Neural cell (in vitro differentiated cells): Measurements from ENCODE around the gene HLA-F. TPM values are rescaled to one million over a fixed set of nuclear protein-coding genes. Genes with fewer than 3 reads are reported as not detected.

Source experiments
- H2AFZ ChIP-seq: fragments of 200-600, 300-800 bp; sonication (generic), shearing (Covaris generic); 2 replicates; pipeline ENCODE4 v1.6.0; 2014; ENCODE audit warnings: low read depth, mild to moderate bottlenecking, antibody characterized with exemption, low read length, moderate library complexity
- H3F3A ChIP-seq: fragments of 200-600 bp; shearing (Covaris generic); 2 replicates; pipeline ENCODE4 v1.6.1; 2016; ENCODE audit warnings: mild to moderate bottlenecking, moderate library complexity, mixed read lengths, antibody characterized with exemption, low read length; ENCODE audit not compliant: insufficient read depth, poor library complexity, severe bottlenecking
- H3K27ac ChIP-seq: fragments of 200-600, 300-800 bp; sonication (generic), shearing (Covaris generic); 2 replicates; pipeline ENCODE4 v1.5.1; 2014; ENCODE audit warnings: mild to moderate bottlenecking, low read length, moderate library complexity
- H3K27me3 ChIP-seq: fragments of 300-800, 200-600 bp; sonication (generic), shearing (Covaris generic); 2 replicates; pipeline ENCODE4 v1.6.0; 2014; ENCODE audit warnings: mild to moderate bottlenecking, low read depth, low read length, moderate library complexity; ENCODE audit not compliant: insufficient read depth
- H3K36me3 ChIP-seq: fragments of 300-800, 200-600 bp; sonication (generic), shearing (Covaris generic); 2 replicates; pipeline ENCODE4 v1.5.1; 2014; ENCODE audit warnings: mild to moderate bottlenecking, antibody characterized with exemption, low read length, moderate library complexity; ENCODE audit not compliant: insufficient read depth
- H3K4me2 ChIP-seq: fragments of 300-800, 200-600 bp; sonication (generic), shearing (Covaris generic); 2 replicates; pipeline ENCODE4 v1.6.0; 2014; ENCODE audit warnings: mild to moderate bottlenecking, low read length
- H3K4me3 ChIP-seq: fragments of 300-800, 200-600 bp; sonication (generic), shearing (Covaris generic); 2 replicates; pipeline ENCODE4 v1.5.1; 2014; ENCODE audit warnings: mild to moderate bottlenecking, low read length, moderate library complexity
- H3K79me2 ChIP-seq: fragments of 200-600 bp; shearing (Covaris generic); replicated peaks from 2 replicates; pipeline ENCODE4 v1.6.0; 2014; ENCODE audit warnings: mild to moderate bottlenecking, low read length, moderate library complexity; ENCODE audit not compliant: insufficient read depth
- H3K9ac ChIP-seq: fragments of 300-800, 200-600 bp; sonication (generic), shearing (Covaris generic); 2 replicates; pipeline ENCODE4 v1.6.1; 2016; ENCODE audit warnings: mild to moderate bottlenecking, low read length, mixed read lengths
- H3K9me2 ChIP-seq: fragments of 200-600 bp; shearing (Covaris generic); 2 replicates; pipeline ENCODE4 v1.6.1; 2016; ENCODE audit warnings: mild to moderate bottlenecking, low read length, mixed read lengths; ENCODE audit not compliant: insufficient read depth
- H3K9me3 ChIP-seq: fragments of 200-600, 300-800 bp; sonication (generic), shearing (Covaris generic); 2 replicates; pipeline ENCODE4 v1.6.1; 2016; ENCODE audit warnings: mild to moderate bottlenecking, mixed run types, low read length, moderate library complexity, mixed read lengths
- H4K20me1 ChIP-seq: fragments of 200-600 bp; shearing (Covaris generic); 2 replicates; pipeline ENCODE4 v1.6.1; 2016; ENCODE audit warnings: mild to moderate bottlenecking, mixed run types; ENCODE audit not compliant: insufficient read depth
- CTCF ChIP-seq: fragments of 450-650 bp; IDR thresholded peaks from 2 replicates; pipeline ENCODE4 v1.5.1; 2014; ENCODE audit warnings: antibody characterized with exemption, mild to moderate bottlenecking, moderate library complexity; ENCODE audit not compliant: poor library complexity, severe bottlenecking
- EP300 ChIP-seq: fragments of 450-650 bp; conservative IDR thresholded peaks from 2 replicates; pipeline ENCODE4 v1.6.1; 2014; ENCODE audit warnings: antibody characterized with exemption, mild to moderate bottlenecking, moderate library complexity; ENCODE audit not compliant: poor library complexity, severe bottlenecking
- EZH2 ChIP-seq: fragments of 200-600, 300-800 bp; shearing (Covaris generic), sonication (generic); IDR thresholded peaks from 2 replicates; pipeline ENCODE4 v1.6.1; 2014; ENCODE audit warnings: antibody characterized with exemption, low read length, borderline replicate concordance, mild to moderate bottlenecking; ENCODE audit not compliant: insufficient read depth, poor library complexity, severe bottlenecking
- MXI1 ChIP-seq: fragments of 450-650 bp; conservative IDR thresholded peaks from 2 replicates; pipeline ENCODE4 v1.6.1; 2014; ENCODE audit warnings: antibody characterized with exemption, mild to moderate bottlenecking; ENCODE audit not compliant: poor library complexity, severe bottlenecking
- POLR2AphosphoS5 ChIP-seq: IDR thresholded peaks from 2 replicates; pipeline ENCODE4 v1.6.1; 2012
- RAD21 ChIP-seq: fragments of 450-650 bp; conservative IDR thresholded peaks from 2 replicates; pipeline ENCODE4 v1.6.1; 2014; ENCODE audit warnings: antibody characterized with exemption, mild to moderate bottlenecking, moderate library complexity
- REST ChIP-seq: IDR thresholded peaks from 2 replicates; pipeline ENCODE4 v1.6.1; 2012; ENCODE audit warnings: borderline replicate concordance
- SMC3 ChIP-seq: fragments of 450-650 bp; conservative IDR thresholded peaks from 2 replicates; pipeline ENCODE4 v1.6.1; 2014; ENCODE audit warnings: antibody characterized with exemption, mild to moderate bottlenecking, moderate library complexity; ENCODE audit not compliant: poor library complexity
- TAF1 ChIP-seq: IDR thresholded peaks from 2 replicates; pipeline ENCODE4 v1.6.1; 2012; ENCODE audit warnings: low read depth
- polyA plus RNA-seq: library from polyadenylated mRNA; depleted of rRNA; stranded (reverse); fragments of >200 nt; gene quantifications from 2 replicates; pipeline ENCODE4 v1.2.3, GENCODE V29; 2014

Gene HLA-F
- polyA plus RNA-seq, 1 donor from 2014 or later, result not detected

GRCh38 chr6:29726001-29726400 is 2.8 kb downstream of the HLA-F start:
- Histone ChIP-seq H2AFZ (no peak overlapping the region), H3K9me3 (no peaks in the 10 kb centered on the region), H3K36me3 (no peaks in the 10 kb centered on the region), H3K4me3 (no peak overlapping the region), H3F3A (no peaks in the 10 kb centered on the region), H3K9me2 (no peaks in the 10 kb centered on the region), H3K9ac (no peak overlapping the region), H3K79me2 (no peaks in the 10 kb centered on the region), H3K27me3 (peaks cover 35% of the 10 kb centered on the region), H3K4me2 (no peak overlapping the region), H3K27ac (no peak overlapping the region), H4K20me1 (no peaks in the 10 kb centered on the region)
- TF ChIP-seq EZH2 (no peak), POLR2AphosphoS5 (no peak), SMC3 (no peak), EP300 (no peak), RAD21 (no peak), CTCF (no peak), TAF1 (no peak), MXI1 (no peak), REST (no peak)

GRCh38 chr6:29726571-29727194 is 3.4 kb downstream of the HLA-F start:
- Histone ChIP-seq H3K27me3 (peaks cover 32% of the 10 kb centered on the region), H3K9ac (no peak overlapping the region)
- TF ChIP-seq EP300 (no peak), EZH2 (no peak), MXI1 (no peak), SMC3 (no peak), POLR2AphosphoS5 (no peak), TAF1 (no peak), REST (no peak), CTCF (no peak), RAD21 (no peak)

More at GRCh38 chr6:29726571-29727194, 3.4 kb downstream of the HLA-F start:
- Histone ChIP-seq H3K9me2 (no peaks in the 10 kb centered on the region), H3K9me3 (no peaks in the 10 kb centered on the region), H3K79me2 (no peaks in the 10 kb centered on the region), H2AFZ (no peak overlapping the region), H3K4me3 (no peak overlapping the region), H3K4me2 (no peak overlapping the region), H3K36me3 (no peaks in the 10 kb centered on the region), H3F3A (no peaks in the 10 kb centered on the region), H4K20me1 (no peaks in the 10 kb centered on the region), H3K27ac (no peak overlapping the region)
